ENCODE results near the gene ARX. TPM values are rescaled to one million over a fixed set of nuclear protein-coding genes. Genes with fewer than 3 reads are reported as not detected.

ARX gene
- total RNA-seq, 1 experiment from 2014 or later, result 0.24 TPM

- H3K27me3 ChIP-seq (ENCODE audit: insufficient read depth, low read length), result peaks cover 93% of the 10 kb centered on the region
- no peak overlapping the region for H3K4ac ChIP-seq (ENCODE audit: low read depth, low read length)
- H4K20me1 ChIP-seq (ENCODE audit: control insufficient read depth, insufficient read depth, insufficient read length), result no peaks in the 10 kb centered on the region
- H3K79me1 ChIP-seq (ENCODE audit: insufficient read depth, low read depth, low read length, poor library complexity, severe bottlenecking), result no peaks in the 10 kb centered on the region
- Mint-ChIP-seq H3K4me3 (peak overlapping the region in 1 of 2 experiments; percentile 48; a peak in 2 of 5 replicates), H3K27ac (no peak overlapping the region), H3K9me3 (peaks cover 6 to 11% of the 10 kb centered on the region in 2 experiments; a peak in 3 of 5 replicates), H3K36me3 (ENCODE audit: insufficient read depth in 1 of 3, low read depth in 3 of 3) (peaks cover 0 to 4% (median 0%) of the 10 kb centered on the region in 3 experiments; a peak in 2 of 7 replicates), H3K4me1 (peaks cover 33 to 74% of the 10 kb centered on the region in 2 experiments), H3K27me3 (ENCODE audit: low read depth) (peaks cover 98% of the 10 kb centered on the region)
- H2BK12ac ChIP-seq (ENCODE audit: insufficient read length, low read depth, low read length), result no peak overlapping the region
- H3K9ac ChIP-seq (ENCODE audit: extremely low read depth, insufficient read length, low read length), result no peak overlapping the region
- H2BK15ac ChIP-seq (ENCODE audit: low read depth, low read length), result no peak overlapping the region
- H2BK120ac ChIP-seq (ENCODE audit: low read depth, low read length, poor library complexity, severe bottlenecking), result no peak overlapping the region
- WGBS (ENCODE audit: extremely low coverage, insufficient read length, low lambda C conversion rate), result no CpG with 5 or more reads among the region's 33 CpGs
- no peak overlapping the region for H4K8ac ChIP-seq (replicated peaks; ENCODE audit: insufficient read length, low read depth, low read length)
- H3K9me3 ChIP-seq (ENCODE audit: control insufficient read depth, low read depth, low read length), result no peaks in the 10 kb centered on the region
- H3K79me2 ChIP-seq (ENCODE audit: insufficient read depth, low read length), result no peaks in the 10 kb centered on the region
- no peaks in the 10 kb centered on the region; the same call in 1 of the 2 replicates for H3K4me1 ChIP-seq (ENCODE audit: insufficient read depth, low read length)
- H4K5ac ChIP-seq (ENCODE audit: insufficient read length, low read depth, low read length), result no peak overlapping the region
- no peak overlapping the region for H3K18ac ChIP-seq (ENCODE audit: insufficient read length, low read depth, low read length)
- H3K27ac ChIP-seq (ENCODE audit: insufficient read length, low read depth, low read length), result no peak overlapping the region
- no peak overlapping the region for H3K23ac ChIP-seq (ENCODE audit: insufficient read length, low read depth, low read length)
- no peak overlapping the region for H4K91ac ChIP-seq (ENCODE audit: insufficient read length, low read depth, low read length)
- H3K23me2 ChIP-seq (ENCODE audit: insufficient read length, low read depth, low read length, poor library complexity, severe bottlenecking), result peaks cover 19% of the 10 kb centered on the region
- H3K14ac ChIP-seq (ENCODE audit: insufficient read depth, low read length), result no peak overlapping the region
- H2AFZ ChIP-seq (ENCODE audit: low read length), result no peak overlapping the region
- H2BK5ac ChIP-seq (ENCODE audit: insufficient read length, low read length), result no peak overlapping the region
- TF ChIP-seq CTCF (conservative IDR thresholded peaks at IDR 0.05), result no peak
- H2BK20ac ChIP-seq (ENCODE audit: low read depth, low read length, poor library complexity, severe bottlenecking), result no peak overlapping the region
- no peak overlapping the region for H2AK5ac ChIP-seq (ENCODE audit: insufficient read length, low read length)
- H3K56ac ChIP-seq (ENCODE audit: insufficient read length, low read depth, low read length), result no peak overlapping the region
- DNase-seq, result no peak
- H3T11ph ChIP-seq (ENCODE audit: low read length), result no peak overlapping the region
- H3K4me2 ChIP-seq (ENCODE audit: insufficient read depth, insufficient read length, low read length), result peak overlapping the region; percentile 23
Measured at GRCh38 chrX:25010784-25011588, 4.8 kb downstream of the ARX start.
